HG02943 (cell line): ENCODE measurements around the gene DAB2IP.
"Not testable (repeated sequence)": the region's sequence is repeated elsewhere in the genome, so short reads cannot be mapped to it uniquely, and the experiment has no call there.

Experiments
- ATAC-seq: cut with Tn5 transposase; IDR thresholded peaks from one replicate; pipeline ENCODE4 v1.9.1; 2021; ENCODE audit warnings: mild to moderate bottlenecking, low read depth, moderate library complexity; ENCODE audit not compliant: unreplicated experiment

Gene DAB2IP

DNA sequence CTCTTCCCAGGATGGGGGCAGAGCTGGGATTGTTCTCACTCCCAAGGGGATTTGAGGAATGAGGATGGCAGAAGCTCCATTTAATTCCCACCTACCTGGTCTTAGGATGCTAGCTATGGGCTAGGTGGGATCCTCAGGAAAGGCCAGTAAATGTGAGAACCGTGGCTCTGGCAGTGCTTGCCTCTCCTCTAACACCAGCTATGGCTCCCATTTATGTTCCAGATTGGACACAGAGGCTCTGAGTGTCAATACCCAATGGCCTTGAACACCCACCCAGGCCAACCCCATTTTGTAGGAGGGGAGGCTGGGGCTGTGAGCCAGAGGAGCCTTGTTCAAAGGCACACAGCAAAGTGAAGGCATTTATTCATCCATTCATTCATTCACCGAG is 10.2 kb upstream of the DAB2IP start:
- no peak for ATAC-seq

DNA sequence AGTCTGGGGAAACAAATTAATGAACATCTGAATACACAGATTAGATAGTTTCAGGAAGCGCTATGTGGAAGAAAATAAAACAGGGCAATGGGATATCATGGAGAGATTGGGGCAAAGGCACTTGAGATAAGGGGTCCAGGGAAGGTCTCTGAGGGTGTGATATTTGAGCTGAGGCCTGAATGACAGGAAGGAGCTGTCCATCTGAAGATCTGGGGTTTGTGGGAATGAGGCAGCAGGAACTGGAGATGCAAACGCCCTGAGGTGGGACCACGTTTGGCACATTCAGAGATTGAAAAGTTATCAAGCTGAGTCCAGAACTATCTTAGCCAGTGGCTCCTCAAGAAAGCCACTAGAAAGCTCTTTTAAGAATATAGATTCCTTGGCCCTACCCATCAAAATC is 8.7 kb upstream of the DAB2IP start:
- no peak for ATAC-seq

DNA sequence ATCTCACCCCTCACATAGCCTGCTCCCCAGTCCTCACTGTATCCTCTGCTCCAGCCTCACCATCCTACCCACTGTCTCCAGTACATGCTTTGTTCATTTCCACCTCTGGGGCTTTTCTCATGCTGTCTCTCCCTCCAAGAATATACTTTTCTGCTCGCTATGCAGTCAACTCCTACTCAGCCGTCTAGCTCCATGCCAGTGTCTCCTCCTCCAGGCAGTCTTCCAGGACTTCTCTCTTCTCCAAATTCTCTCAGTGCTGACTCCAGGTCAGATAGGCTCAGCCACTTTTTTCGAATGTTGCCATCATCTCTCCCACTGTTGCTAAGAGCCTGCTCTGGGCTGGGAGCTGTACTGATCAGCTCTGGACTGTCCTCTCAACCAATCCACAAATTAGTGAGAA is 8.0 kb upstream of the DAB2IP start:
- ATAC-seq, result no peak

DNA sequence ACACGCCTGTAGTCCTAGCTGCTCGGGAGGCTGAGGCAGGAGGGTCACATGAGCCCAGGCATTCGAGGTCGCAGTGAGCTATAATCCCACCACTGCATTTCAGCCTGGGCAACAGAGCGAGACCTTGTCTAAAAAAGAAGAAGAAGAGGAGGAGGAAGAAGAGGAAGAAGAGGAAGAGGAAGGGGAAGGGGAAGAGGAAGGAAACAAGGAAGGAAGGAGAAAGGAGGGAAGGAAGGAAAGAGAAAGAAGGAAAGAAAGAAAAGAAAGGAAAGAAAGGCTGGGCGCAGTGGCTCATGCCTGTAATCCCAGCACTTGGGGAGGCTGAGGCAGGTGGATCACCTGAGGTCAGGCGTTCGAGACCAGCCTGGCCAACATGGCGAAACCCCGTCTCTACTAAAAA is 7.4 kb upstream of the DAB2IP start:
- not testable (repeated sequence) for ATAC-seq

DNA sequence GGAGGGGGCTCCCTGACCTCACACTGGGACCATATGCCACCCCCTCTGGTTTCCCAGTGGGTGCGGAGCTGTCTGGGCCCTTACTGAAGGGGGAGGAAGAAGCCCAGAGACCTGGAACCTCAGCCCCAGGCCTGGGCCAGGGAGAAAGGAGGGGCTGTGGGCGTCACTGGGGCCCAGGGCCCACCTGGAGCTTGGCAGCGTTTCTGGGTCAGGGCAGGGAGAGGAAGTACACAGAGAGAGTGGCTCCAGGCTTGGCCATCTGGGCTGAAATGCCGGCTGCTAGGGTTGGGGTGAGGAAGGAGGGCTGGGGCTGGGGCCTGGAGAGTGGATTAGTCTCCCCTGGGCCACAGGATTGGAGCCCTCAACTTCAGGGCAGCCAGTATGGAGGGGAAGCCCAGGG is 6.4 kb upstream of the DAB2IP start:
- ATAC-seq, result no peak

DNA sequence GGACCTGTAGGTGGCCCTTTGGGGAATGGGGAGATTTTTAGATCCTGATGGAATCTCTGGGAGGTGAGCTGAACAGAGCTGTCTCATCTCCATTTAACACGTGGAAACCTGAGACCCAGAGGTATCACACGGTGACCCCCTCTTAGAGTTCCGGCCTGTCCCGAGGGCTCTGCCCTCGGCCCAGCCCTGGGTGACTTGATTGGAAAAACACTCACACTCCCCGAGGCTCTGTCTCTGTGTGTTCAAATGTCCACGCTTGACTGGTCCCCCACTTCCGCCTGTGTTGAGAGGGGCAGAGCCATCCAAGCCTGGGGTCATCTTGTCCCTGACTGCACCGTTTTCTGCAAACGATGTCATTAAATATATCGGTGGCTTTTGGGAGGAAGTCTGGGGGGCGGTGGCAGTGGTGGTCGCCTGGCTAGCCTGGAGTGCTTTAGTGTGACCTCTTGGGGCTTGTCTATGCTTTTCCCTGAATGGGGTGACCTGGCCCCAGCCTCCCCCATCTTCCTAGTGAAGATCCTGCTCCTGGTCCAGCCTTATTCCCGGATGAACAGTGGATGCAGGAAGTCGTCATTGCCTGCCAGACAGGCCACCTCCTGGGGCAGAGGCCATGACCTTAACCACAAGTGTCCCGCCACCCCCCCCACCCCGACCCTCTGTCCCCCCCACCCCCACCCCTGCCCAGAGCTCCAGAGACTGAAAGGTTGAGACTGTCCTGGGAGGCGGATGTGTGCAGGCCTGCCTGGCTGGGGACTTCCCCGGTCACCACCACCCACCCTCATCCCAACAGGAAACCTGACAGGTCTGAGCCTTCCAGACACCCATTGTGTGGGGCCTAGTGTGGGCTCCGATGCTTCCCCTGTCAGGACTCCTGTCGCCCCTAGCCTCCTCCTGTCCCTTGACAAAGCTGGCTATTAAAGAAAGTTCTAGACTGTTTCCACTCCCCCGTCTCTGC is 5.3 kb upstream of the DAB2IP start:
- ATAC-seq, result no peak

DNA sequence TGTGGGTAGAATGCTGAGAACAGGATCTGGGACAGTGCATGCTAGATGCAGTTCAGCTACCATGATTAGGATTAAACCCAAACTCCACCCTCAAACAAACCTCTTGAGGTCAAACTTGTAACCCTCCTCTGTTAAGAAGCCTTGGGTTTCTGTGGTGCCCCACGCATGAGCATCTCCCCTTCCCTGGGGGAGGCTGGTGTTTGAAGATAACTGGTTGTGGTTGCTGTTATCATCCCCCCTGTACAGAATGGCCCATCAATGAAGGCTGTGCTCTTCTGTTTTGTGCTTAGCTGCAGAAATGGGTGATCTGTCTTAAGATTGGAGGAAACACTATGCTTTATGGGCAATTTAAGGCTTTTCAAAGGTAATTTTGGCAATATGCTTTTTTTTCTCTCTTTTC is 4.4 kb upstream of the DAB2IP start:
- no peak for ATAC-seq

DNA sequence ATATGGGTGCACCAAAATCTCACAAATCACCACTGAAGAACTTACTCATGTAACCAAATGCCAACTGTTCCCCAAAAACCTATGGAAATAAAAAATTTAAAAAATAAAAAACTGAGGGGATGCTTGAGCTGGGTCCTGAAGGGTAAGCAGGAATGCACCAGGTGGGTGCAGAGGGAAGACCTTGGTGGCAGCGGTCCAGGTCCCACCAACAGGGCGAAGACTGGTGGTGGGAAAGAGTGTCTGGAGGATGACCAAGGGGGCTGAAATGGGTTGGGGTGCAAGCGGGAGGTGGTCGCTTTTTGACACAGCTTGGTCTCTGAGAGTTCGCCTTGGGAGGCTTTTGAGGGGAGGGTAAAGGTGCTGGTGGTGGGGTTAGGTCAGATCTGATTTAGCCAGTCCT is 3.3 kb upstream of the DAB2IP start:
- ATAC-seq, result no peak

DNA sequence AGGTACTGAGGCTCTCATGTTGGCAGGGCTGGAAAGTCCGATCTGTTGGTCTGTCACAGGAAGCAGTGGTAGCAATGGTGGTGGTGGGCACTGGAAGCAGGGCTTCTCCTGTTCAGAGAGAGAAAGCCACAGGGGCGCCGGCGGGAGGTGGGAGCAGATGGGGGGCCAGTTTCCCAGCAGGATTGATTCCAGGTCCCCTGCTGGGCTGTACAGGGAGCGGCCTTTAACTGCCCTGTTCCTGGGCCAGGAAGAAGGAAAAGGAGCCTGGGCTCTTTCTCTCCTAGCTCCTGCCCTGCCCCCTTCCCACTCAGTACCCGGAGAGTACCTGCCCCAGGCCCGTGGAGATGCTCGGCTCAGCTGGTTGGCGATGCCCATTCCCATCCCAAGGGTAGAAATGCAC is 2.6 kb upstream of the DAB2IP start:
- no peak for ATAC-seq

DNA sequence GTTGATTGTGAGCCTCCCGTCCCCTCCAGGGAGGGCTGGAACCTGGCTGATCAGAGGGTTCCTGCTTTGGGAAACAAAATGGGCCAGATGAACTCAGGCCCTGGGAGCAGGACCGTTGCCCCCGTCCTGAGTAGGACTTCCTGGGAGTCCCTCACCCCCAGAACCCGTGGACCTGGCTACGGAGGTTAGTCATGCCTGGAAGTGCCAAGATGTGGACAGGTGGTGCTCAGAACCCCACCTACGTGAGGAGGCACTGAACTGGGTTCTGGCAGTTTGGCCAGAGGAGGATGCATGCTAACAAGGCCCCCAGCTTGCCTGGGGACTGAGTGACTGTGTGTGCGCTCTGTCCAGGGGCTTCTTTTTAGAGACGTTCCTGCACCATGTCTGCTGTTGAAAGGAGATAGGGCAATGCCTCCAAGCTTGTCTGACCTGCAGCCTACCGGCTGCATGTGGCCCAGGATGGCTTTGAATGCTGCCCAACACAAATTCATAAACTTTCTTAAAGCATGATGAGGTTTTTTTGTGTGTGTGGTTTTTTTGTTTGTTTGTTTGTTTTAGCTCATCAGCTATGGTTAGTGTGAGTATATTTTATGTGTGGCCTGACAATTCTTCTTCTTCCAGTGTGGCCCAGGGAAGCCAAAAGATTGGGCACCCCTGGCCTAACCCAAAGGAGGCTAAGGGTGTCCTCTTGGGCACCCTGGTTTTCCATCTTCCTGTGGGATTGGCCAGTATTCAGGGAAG is 1.8 kb upstream of the DAB2IP start:
- ATAC-seq, result no peak

DNA sequence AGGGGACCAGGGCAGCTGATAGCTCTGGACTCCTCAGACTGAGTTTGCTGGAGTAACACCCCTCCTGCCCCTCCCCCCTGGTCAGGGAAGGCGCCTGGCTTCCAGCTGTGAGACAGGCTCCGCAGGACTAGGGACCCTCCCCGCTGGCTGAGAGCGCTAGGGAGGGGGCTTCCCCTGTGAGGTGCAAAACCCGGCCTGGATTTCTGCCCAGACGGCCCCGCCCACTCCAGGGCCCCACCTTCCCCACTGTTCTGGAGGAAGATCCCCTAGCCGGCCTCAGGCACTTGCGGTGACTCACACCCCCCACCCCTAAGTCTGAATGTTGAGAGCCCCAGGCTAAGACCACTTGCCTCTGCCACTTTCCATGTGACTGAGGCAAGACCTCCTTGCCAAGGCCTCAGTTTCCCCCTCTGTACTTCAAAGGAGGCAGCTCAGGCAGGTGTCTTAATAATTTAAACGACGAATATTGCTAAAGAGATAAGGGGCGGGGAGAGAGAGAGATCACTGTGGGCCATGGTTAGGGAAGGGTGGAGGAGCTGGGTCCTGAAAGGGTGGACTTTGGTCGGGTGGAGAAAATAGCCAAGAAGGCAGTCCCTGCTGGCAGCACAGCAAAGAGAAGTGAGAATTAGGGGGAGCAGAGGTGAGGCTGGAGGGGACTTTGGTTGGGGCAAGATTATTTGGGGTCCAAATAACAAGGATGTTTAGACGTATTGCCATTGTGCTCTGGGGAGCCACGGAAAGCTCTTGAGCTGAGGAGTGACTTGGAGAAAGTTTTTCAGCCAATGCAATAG is 1.0 kb upstream of the DAB2IP start:
- ATAC-seq, result no peak

DNA sequence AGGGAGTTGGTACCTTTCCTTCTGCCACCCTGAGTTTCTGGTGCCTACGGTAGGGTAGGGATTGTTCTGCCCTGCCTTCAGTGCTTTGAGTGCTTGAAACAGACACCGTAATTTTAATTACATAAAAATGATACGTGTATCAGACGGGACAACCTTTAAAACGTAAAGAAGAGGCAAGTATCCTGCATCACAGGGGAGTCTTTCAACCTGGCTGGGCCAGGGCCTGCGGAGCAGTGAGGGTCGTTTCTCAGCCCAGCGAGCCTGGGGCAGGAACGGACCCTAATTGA is 483 bp upstream of the DAB2IP start:
- ATAC-seq, result no peak

DNA sequence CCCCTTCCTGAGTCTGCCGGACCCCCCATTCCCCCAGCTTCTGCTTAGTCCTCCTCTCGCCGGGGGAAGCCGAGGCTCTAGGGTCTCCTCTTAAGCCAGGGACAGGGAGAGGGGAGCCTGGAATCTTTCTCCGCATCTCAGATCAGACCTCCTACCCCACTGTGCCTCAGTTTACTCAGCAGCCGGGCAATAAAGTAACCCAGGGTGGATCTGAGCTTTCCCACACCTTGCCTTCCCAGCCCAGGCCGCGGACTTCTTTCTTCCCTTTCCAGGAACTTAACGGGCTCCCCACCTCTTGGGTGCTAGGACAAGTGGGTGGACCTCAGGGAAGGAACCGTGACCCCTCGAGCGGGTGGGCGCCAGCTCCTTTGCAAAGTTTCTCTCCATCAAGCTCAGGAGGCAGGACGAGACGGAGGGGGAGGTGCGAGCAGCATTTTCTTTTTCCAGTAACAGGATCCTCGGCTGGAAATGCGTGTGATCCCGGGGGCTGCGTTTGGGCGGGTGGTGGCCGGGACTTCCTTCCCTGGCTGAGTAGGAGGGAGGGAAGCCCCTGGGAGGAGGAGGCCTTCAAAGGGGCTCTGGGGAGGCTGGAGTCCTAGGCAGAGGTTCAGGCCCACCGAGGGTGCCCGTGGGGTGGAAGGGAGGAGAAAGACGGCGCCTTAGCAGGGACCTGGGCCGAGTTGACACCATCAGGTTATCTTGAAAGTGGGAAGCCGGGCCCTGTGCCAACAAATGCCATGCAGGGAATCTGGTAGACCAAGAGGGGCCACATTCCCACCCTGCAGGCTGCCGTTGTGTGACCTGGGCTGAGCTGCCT is 795 bp downstream of the DAB2IP start:
- no peak for ATAC-seq

DNA sequence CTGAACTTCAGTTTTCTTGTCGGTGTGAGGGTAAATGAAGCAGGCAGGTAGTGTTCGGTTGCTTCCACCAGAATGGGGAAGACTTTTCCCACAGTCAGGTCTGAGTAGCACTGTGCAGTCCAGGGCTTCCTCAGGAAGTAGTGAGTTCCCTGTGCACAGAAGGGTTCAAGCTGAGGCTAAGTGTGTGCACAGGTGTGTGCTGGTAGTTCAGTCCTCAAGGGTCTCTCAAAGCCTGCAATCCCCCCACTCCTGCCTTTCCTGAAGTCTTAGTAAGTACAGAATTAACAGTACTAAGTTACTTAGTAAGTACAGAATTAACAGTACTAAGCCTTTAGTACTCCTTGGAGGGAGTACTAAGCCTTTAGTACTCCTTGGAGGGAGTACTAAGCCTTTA is 1.4 kb downstream of the DAB2IP start:
- ATAC-seq, result no peak

DNA sequence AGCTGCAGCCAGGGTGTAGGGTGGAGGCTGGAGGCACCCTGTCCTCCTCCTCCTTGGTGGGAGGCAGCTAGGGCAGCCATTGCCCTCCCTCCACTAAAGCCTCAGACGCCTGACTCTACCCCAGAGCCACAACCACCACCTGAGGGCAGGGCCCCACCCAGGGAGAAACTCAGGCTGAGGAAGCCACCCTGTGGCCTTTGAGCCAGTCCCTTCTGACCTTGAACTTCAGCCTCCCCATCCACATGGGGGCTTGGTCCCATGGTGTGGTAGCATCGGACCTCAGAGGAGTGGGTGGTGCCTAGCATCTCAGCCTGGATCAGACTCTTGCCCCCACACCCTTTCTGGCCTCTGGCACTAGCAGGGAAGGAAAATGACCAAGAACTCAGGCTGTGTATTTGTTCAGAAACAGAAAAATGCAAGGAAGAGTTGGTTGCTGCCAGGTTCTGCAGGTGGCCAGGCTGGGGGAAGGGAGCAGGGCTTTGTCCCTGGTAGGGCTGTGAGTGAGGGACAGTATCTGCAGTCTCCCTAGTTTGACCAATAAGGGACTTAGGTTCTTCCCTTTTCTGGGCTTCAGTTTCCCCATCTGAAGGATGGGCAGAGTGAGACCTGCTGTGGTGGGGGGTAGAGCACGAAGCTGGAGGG is 3.2 kb downstream of the DAB2IP start:
- ATAC-seq, result no peak

DNA sequence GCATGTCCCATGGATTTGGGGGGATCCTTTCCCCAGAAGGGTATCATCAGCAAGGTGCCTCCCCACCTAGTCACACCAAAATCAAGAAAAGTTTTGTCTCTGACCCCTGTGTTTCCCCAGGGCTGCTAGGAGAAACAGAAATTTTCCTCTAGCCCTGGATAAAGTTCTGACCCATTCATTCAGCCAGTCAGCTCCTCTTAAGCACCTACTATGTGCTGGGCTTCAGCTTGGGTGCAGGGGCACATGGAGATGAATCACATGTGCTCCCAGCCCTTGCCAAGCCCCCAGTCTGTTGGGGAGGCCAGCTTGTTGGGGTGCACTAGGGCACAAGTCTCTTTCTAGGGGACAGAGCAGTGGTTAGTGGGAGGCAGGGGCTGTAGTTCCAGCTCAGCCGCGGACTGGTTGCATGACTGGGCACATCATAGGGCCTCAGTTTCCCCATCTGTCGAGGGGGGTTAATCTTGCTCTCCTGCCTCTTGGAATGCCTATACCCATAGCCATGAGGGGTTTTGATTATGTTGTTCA is 3.9 kb downstream of the DAB2IP start:
- ATAC-seq, result no peak

DNA sequence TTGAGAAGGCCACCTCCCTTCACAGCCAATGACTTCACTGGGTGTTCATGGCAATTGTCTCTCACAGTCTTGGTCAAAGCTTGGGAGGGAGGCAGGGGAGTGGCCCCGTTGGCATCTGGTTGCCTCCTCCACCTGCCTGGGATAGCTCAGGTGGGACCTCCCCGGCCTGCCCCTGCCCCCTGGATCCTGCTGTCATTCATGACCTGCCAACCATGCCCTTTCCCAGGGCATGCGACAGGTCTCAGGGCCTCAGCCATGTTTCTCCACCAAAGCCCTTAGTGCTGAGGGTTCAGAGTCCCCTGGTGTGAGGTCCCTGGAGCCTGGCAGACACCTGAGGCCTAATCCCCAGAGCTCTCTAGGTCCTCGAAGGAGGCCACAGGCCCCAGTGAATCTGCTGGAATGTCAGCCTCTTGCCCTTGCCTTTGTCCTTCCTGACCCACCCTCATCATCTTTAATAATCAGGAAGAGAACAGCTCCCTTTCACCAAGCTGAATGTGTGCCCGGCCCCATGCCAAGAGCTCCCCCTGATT is 5.6 kb downstream of the DAB2IP start:
- ATAC-seq, result no peak

DNA sequence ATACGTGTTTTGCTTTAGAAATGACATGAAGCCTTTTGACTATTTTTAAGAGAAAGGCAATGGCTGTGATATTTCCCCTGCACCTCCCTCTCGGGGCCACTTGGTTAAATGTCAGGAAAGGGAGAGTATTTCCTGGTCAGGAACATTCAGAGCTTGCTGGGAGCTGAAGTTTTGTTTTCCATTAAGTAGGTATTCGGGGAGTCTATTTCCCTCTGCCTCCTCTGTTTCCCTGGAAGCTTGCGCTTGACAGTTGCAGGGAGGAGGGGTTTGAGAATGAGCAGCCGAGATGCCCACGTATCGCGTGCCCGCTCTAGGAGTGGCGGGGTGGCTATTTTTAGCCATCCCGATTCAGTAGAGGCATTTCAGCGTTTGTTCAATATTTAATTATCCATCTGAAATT is 6.7 kb downstream of the DAB2IP start:
- no peak for ATAC-seq

DNA sequence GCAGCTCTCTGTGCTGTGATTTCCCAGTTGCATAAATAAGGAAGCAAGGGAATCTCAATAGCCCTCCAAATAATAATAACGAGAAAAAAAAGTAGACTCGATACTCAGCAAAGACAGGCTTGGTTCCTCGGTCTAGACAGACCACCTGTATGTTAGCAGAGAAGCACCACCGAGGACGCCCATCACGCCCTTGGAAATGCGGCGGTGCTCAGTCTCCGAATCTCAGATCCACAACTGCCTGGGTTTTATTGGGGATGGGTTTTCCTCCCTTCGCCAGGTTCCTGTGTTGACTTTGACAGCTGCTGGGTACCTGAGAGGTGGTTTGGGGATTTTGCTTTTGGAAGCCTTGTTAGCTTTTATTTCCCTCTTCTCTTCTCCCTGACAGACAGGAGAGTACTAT is 7.2 kb downstream of the DAB2IP start:
- ATAC-seq, result no peak

DNA sequence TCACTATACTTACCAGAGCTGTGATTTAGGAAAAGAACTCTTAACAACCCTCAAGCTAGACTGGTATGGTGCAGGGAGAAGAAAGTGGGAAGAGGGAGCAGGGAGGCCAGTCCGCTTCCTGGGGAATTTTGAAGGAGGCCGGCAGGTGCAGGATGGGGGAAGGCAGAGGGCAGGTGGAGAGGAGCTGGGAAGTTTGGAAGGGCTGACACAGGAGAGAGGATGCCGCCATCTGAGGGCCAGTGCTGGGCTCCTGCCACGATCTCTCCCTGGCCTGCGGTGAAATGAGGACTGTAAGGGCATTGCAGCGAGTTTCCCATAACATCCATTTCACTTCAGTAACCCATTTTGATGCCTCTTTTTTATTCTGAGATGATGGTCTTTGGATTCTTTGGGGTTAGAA is 8.9 kb downstream of the DAB2IP start:
- ATAC-seq, result no peak
